GM23338 (cell line): ENCODE results near the gene PPP1R12A. TPM values are rescaled to one million over a fixed set of nuclear protein-coding genes. Genes with fewer than 3 reads are reported as not detected.

Source experiments
- ATAC-seq: fragments of 200-7000 bp; cut with Tn5 transposase; 3 replicates; pipeline ENCODE4 v1.9.1; 2020
- DNase-seq: peaks from one replicate; pipeline ENCODE4 v3.0.0-alpha.2; 2015; ENCODE audit warnings: low spot score
- H2AFZ ChIP-seq: fragments of 200-600 bp; sonication (generic); 2 replicates; pipeline ENCODE4 v1.8.0; 2016; ENCODE audit warnings: antibody characterized with exemption, mild to moderate bottlenecking, moderate library complexity
- H3F3A ChIP-seq: fragments of 200-600 bp; sonication (generic); replicated peaks from 2 replicates; pipeline ENCODE4 v1.8.0; 2017; ENCODE audit warnings: antibody characterized with exemption, mixed run types, low read depth
- H3K27ac ChIP-seq: fragments of 200-600 bp; sonication (generic); 2 replicates; pipeline ENCODE4 v1.6.1; 2016; ENCODE audit warnings: low read depth
- H3K27me3 ChIP-seq: fragments of 200-600 bp; sonication (generic); 2 replicates; pipeline ENCODE4 v1.8.0; 2016; ENCODE audit warnings: mild to moderate bottlenecking, mixed run types, moderate library complexity; ENCODE audit not compliant: insufficient read depth
- H3K36me3 ChIP-seq: fragments of 200-600 bp; sonication (generic); 2 replicates; pipeline ENCODE4 v1.8.0; 2016; ENCODE audit warnings: mild to moderate bottlenecking; ENCODE audit not compliant: insufficient read depth
- H3K4me1 ChIP-seq: fragments of 200-600 bp; sonication (generic); 2 replicates; pipeline ENCODE4 v1.8.0; 2016; ENCODE audit warnings: mild to moderate bottlenecking, moderate library complexity; ENCODE audit not compliant: insufficient read depth
- H3K4me2 ChIP-seq: fragments of 200-600 bp; sonication (generic); 2 replicates; pipeline ENCODE4 v1.7.1; 2017; ENCODE audit warnings: mixed run types
- H3K4me3 ChIP-seq: fragments of 200-600 bp; sonication (generic); 2 replicates; pipeline ENCODE4 v1.6.1; 2016; ENCODE audit warnings: mixed run types
- H3K79me2 ChIP-seq: fragments of 200-600 bp; sonication (generic); replicated peaks from 2 replicates; pipeline ENCODE4 v1.8.0; 2017; ENCODE audit warnings: mild to moderate bottlenecking; ENCODE audit not compliant: insufficient read depth
- H3K9me2 ChIP-seq: fragments of 200-600 bp; sonication (generic); 2 replicates; pipeline ENCODE4 v1.8.0; 2017; ENCODE audit not compliant: insufficient read depth
- H4K20me1 ChIP-seq: fragments of 200-600 bp; sonication (generic); replicated peaks from 2 replicates; pipeline ENCODE4 v1.8.0; 2017; ENCODE audit warnings: mild to moderate bottlenecking; ENCODE audit not compliant: insufficient read depth
- H3K27ac Mint-ChIP-seq: 2 replicates; pipeline ENCODE4 v1.8.0; 2020; ENCODE audit warnings: inconsistent platforms, mild to moderate bottlenecking, moderate library complexity, mixed read lengths
- H3K27me3 Mint-ChIP-seq: 3 replicates; pipeline ENCODE4 v1.8.0; 2022; ENCODE audit warnings: low read depth, mild to moderate bottlenecking, moderate library complexity, mixed read lengths, inconsistent platforms; ENCODE audit not compliant: insufficient read depth, poor library complexity
- H3K36me3 Mint-ChIP-seq: 3 replicates; pipeline ENCODE4 v1.8.0; 2021; ENCODE audit warnings: low read depth, mild to moderate bottlenecking, inconsistent platforms, moderate library complexity, mixed read lengths
- H3K4me1 Mint-ChIP-seq: 3 replicates; pipeline ENCODE4 v1.8.0; 2020; ENCODE audit warnings: mild to moderate bottlenecking, inconsistent platforms, mixed read lengths
- H3K4me3 Mint-ChIP-seq: 3 replicates; pipeline ENCODE4 v1.8.0; 2021; ENCODE audit warnings: moderate library complexity, mild to moderate bottlenecking, inconsistent platforms, mixed read lengths
- H3K9me3 Mint-ChIP-seq: 3 replicates; pipeline ENCODE4 v1.8.0; 2020; ENCODE audit warnings: moderate library complexity, mild to moderate bottlenecking, inconsistent platforms, mixed read lengths
- CREB1 ChIP-seq: fragments of 250-450 bp; sonication (Bioruptor Pico); IDR thresholded peaks from 2 replicates; pipeline ENCODE4 v1.5.0; 2020; ENCODE audit warnings: low read depth, mild to moderate bottlenecking, moderate library complexity
- ETS1 ChIP-seq: IDR thresholded peaks from 2 replicates; pipeline ENCODE4 v1.6.1; 2016; ENCODE audit warnings: antibody characterized with exemption
- EZH2phosphoT487 ChIP-seq: fragments of 200-600 bp; sonication (generic); IDR thresholded peaks from one replicate; pipeline ENCODE4 v1.8.1; 2018; ENCODE audit warnings: antibody characterized with exemption; ENCODE audit not compliant: unreplicated experiment
- JUNB ChIP-seq: IDR thresholded peaks from one replicate; pipeline ENCODE4 v1.6.1; 2016; ENCODE audit warnings: antibody characterized with exemption; ENCODE audit not compliant: unreplicated experiment
- NANOG ChIP-seq: IDR thresholded peaks from 2 replicates; pipeline ENCODE4 v1.6.1; 2016; ENCODE audit warnings: antibody characterized with exemption, borderline replicate concordance
- POLR2AphosphoS5 ChIP-seq: IDR thresholded peaks from 2 replicates; pipeline ENCODE4 v1.6.1; 2016; ENCODE audit warnings: antibody characterized with exemption, low read depth
- STAT1 ChIP-seq: IDR thresholded peaks from one replicate; pipeline ENCODE4 v1.6.1; 2016; ENCODE audit warnings: antibody characterized with exemption; ENCODE audit not compliant: unreplicated experiment
- ZNF331 ChIP-seq: fragments of 250-450 bp; sonication (Bioruptor Pico); IDR thresholded peaks from 2 replicates; pipeline ENCODE4 v1.5.0; 2020; ENCODE audit warnings: low read depth, mild to moderate bottlenecking, moderate library complexity
- ZNF462 ChIP-seq: fragments of 250-450 bp; sonication (Bioruptor Pico); IDR thresholded peaks from 2 replicates; pipeline ENCODE4 v1.5.0; 2020; ENCODE audit warnings: mild to moderate bottlenecking, moderate library complexity
- polyA plus RNA-seq: library from polyadenylated mRNA; unstranded; fragments of >200 nt; fragmentation: Nextera tagmentation; extraction: Ambion mirVana; gene quantifications from 2 replicates; pipeline ENCODE4 v1.2.1, GENCODE V29; 2016
- total RNA-seq: library from RNA; depleted of rRNA; stranded (reverse); fragments of >200 nt; shearing (Covaris generic); gene quantifications from 2 replicates; pipeline ENCODE4 v1.2.3, GENCODE V29; 2014
- TF ChIP-seq, protein P1 (sequence below), 2 experiments: fragments of 200-600 bp in 1 of 2; sonication (generic) in 1 of 2; conservative IDR thresholded peaks; 2 replicates each; pipeline versions ENCODE4 v1.5.1 to v1.6.1; 2016 to 2017; ENCODE audit warnings: antibody characterized with exemption in 2 of 2, low read depth in 2 of 2, mild to moderate bottlenecking in 2 of 2, moderate library complexity in 1 of 2

The PPP1R12A gene
- total and polyA plus RNA-seq, 2 experiments from 2014 or later, result 91.6 to 146 TPM

DNA sequence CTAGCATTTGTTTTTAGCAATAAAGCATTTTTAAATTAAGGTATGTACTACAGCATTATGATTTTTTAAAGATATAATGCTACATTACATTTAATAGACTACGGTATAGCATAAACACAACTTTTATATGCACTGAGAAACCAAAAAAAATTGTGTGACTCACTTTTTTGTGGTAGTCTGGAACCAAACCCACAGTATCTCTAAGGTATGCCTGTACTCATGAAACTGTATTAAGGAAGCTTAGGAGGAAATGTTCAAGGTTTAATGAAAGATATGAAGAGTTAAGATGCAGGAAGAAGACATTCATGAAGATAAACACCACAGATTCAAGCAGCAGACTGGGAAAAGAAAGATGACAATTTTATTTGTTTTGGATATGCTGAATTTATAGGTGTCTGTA is 51.7 kb downstream of the PPP1R12A start:
- no peaks in the 10 kb centered on the region for H3F3A ChIP-seq
- peaks cover 35% of the 10 kb centered on the region for H3K4me1 Mint-ChIP-seq
- no peaks in the 10 kb centered on the region for H3K36me3 ChIP-seq
- H3K4me3 Mint-ChIP-seq, result no peak overlapping the region
- H3K9me2 ChIP-seq, result no peaks in the 10 kb centered on the region
- no peak for ATAC-seq
- H3K27me3 ChIP-seq, result no peaks in the 10 kb centered on the region
- H3K4me3 ChIP-seq, result no peak overlapping the region
- no peak overlapping the region for H3K4me2 ChIP-seq
- no peak overlapping the region for H2AFZ ChIP-seq
- DNase-seq, result no peak
- peaks cover 100% of the 10 kb centered on the region for H3K79me2 ChIP-seq
- H3K27ac Mint-ChIP-seq, result no peak overlapping the region
- H4K20me1 ChIP-seq, result peaks cover 13% of the 10 kb centered on the region
- TF ChIP-seq JUNB (no peak), ZNF331 (CRISPR knock-in tag) (no peak), NANOG (no peak), STAT1 (no peak), CREB1 (CRISPR knock-in tag) (no peak)
- H3K27me3 Mint-ChIP-seq, result no peaks in the 10 kb centered on the region
- H3K36me3 Mint-ChIP-seq, result no peaks in the 10 kb centered on the region
- H3K9me3 Mint-ChIP-seq, result no peaks in the 10 kb centered on the region
- peaks cover 6% of the 10 kb centered on the region; the same call in 1 of the 2 replicates for H3K4me1 ChIP-seq
- H3K27ac ChIP-seq, result no peak overlapping the region

DNA sequence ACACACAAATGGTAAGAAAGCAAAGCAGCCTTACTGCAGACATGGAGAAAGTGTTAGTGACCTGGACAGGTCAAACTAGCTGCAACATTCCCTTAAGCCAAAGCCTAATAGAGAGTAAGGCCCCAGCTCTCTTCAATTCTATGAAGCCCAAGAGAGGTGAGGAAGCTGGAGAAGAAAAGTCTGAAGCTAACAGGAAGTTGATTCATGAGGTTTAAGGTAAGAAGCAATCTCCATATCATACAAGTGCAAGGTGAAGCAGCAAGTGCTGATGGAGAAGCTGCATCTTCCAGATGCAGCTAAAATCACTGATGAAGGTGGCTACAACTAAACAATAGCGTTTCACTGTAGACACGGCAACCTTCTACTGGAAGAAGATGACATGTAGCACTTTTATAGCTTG is 53.5 kb downstream of the PPP1R12A start:
- Histone ChIP-seq H3F3A (no peaks in the 10 kb centered on the region), H3K27me3 (no peaks in the 10 kb centered on the region), H3K4me1 (0 out of 2 replicates have a peak, but pooled peaks cover 11% of the 10 kb centered on the region), H3K79me2 (peaks cover 98% of the 10 kb centered on the region), H3K36me3 (no peaks in the 10 kb centered on the region), H2AFZ (no peak overlapping the region), H3K9me2 (no peaks in the 10 kb centered on the region), H3K4me3 (no peak overlapping the region), H3K4me2 (no peak overlapping the region), H4K20me1 (peaks cover 18% of the 10 kb centered on the region), H3K27ac (no peak overlapping the region)
- no peaks in the 10 kb centered on the region for H3K36me3 Mint-ChIP-seq
- H3K9me3 Mint-ChIP-seq, result no peaks in the 10 kb centered on the region
- ATAC-seq (no peak), DNase-seq (no peak)
- no peak overlapping the region for H3K4me3 Mint-ChIP-seq
- peaks cover 35% of the 10 kb centered on the region for H3K4me1 Mint-ChIP-seq
- H3K27ac Mint-ChIP-seq, result no peak overlapping the region
- TF ChIP-seq ETS1 (no peak), CREB1 (CRISPR knock-in tag) (no peak), POLR2AphosphoS5 (no peak), ZNF331 (CRISPR knock-in tag) (no peak), ZNF462 (CRISPR knock-in tag) (no peak), STAT1 (no peak), EZH2phosphoT487 (no peak)
- TF ChIP-seq, protein P1, sequence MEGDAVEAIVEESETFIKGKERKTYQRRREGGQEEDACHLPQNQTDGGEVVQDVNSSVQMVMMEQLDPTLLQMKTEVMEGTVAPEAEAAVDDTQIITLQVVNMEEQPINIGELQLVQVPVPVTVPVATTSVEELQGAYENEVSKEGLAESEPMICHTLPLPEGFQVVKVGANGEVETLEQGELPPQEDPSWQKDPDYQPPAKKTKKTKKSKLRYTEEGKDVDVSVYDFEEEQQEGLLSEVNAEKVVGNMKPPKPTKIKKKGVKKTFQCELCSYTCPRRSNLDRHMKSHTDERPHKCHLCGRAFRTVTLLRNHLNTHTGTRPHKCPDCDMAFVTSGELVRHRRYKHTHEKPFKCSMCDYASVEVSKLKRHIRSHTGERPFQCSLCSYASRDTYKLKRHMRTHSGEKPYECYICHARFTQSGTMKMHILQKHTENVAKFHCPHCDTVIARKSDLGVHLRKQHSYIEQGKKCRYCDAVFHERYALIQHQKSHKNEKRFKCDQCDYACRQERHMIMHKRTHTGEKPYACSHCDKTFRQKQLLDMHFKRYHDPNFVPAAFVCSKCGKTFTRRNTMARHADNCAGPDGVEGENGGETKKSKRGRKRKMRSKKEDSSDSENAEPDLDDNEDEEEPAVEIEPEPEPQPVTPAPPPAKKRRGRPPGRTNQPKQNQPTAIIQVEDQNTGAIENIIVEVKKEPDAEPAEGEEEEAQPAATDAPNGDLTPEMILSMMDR (conservative IDR thresholded peaks at IDR 0.05; ENCODE audit: low read depth in 2 of 2), result no peak
- H3K27me3 Mint-ChIP-seq, result no peaks in the 10 kb centered on the region
